ENCODE results near the gene C12orf42. TPM values are rescaled to one million over a fixed set of nuclear protein-coding genes. Genes with fewer than 3 reads are reported as not detected.

C12orf42 gene
- total RNA-seq, 5 donors from 2014 or later (not counting 1 experiment from before 2014, with no cell fraction given), result 7.5 to 16.9 (median 9.2) TPM

GRCh38 chr12:103422746-103423515 lies 72.8 kb downstream of the C12orf42 start:
- Mint-ChIP-seq H3K27ac (no peak overlapping the region), H3K27me3 (no peaks in the 10 kb centered on the region), H3K4me3 (no peak overlapping the region), H3K4me1 (peaks cover 0 to 7% (median 0%) of the 10 kb centered on the region in 3 donors), H3K36me3 (peaks cover 27% of the 10 kb centered on the region), H3K9me3 (peaks cover 6 to 16% (median 12%) of the 10 kb centered on the region in 3 donors)
- ATAC-seq (replicated peaks in 1 of 4) (no peak), DNase-seq (no peak)
- POLR2A ChIA-PET, result no interaction called here
- no peaks in the 10 kb centered on the region for H3K27me3 ChIP-seq (replicated peaks in 1 of 2; ENCODE audit: control insufficient read depth in 2 of 2, extremely low read depth in 1 of 2, insufficient read depth in 2 of 2, low read length in 1 of 2)
- no peaks in the 10 kb centered on the region for H3K36me3 ChIP-seq (ENCODE audit: control insufficient read depth in 2 of 2, extremely low read depth in 1 of 2, insufficient read depth in 1 of 2, low read length in 1 of 2)
- H3K4me1 ChIP-seq (ENCODE audit: control insufficient read depth in 1 of 2, extremely low read depth in 1 of 2, insufficient read depth in 2 of 2, low read length in 2 of 2), result no peaks in the 10 kb centered on the region
- H3K27ac ChIP-seq (ENCODE audit: low read length), result no peak overlapping the region
- WGBS (ENCODE audit: insufficient coverage), result 71% methylated on average over 2 of the region's 4 CpGs
- CTCF ChIA-PET, result no interaction called here
- H3K9me3 ChIP-seq, result no peaks in the 10 kb centered on the region
- no peak overlapping the region for H3K4me3 ChIP-seq (ENCODE audit: control insufficient read depth in 1 of 2, extremely low read depth in 1 of 2, low read length in 1 of 2)

DNA sequence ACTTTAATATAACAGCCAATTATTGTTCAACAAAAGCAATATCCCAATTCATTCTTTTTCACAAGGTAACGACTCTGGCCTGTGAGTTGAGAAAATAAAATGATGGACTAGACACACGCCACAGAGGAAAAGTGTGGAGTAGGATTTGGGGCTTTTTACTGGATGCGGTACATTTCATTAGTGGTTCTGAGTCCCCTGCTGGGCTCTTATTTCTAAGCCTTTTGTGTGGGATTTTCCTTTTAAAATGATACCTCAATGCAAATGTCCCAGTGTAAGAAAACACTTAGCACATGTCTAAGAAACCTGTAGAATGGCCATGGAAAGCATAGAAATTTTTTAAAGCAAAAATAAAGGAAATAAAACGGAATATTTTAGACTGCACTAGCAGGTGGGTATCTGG lies 73.4 kb downstream of the C12orf42 start:
- ChIA-PET CTCF (no interaction called here), POLR2A (interaction anchor here in 1 of 2 donors (0.7 kb wide), 1 partner anchor 143 kb away, joined by 5 read pairs; no protein-coding TSS in a partner anchor)
- Histone ChIP-seq H3K4me3 (ENCODE audit: control insufficient read depth in 1 of 2, extremely low read depth in 1 of 2, low read length in 1 of 2) (no peak overlapping the region), H3K27ac (ENCODE audit: low read length) (no peak overlapping the region), H3K4me1 (ENCODE audit: control insufficient read depth in 1 of 2, extremely low read depth in 1 of 2, insufficient read depth in 2 of 2, low read length in 2 of 2) (no peaks in the 10 kb centered on the region), H3K27me3 (replicated peaks in 1 of 2; ENCODE audit: control insufficient read depth in 2 of 2, extremely low read depth in 1 of 2, insufficient read depth in 2 of 2, low read length in 1 of 2) (no peaks in the 10 kb centered on the region), H3K36me3 (ENCODE audit: control insufficient read depth in 2 of 2, extremely low read depth in 1 of 2, insufficient read depth in 1 of 2, low read length in 1 of 2) (no peaks in the 10 kb centered on the region), H3K9me3 (no peaks in the 10 kb centered on the region)
- H3K27me3 Mint-ChIP-seq, result no peaks in the 10 kb centered on the region
- WGBS (ENCODE audit: insufficient coverage), result no CpG with 5 or more reads among the region's 4 CpGs
- no peak for ATAC-seq (replicated peaks in 1 of 4)
- H3K4me3 Mint-ChIP-seq, result no peak overlapping the region
- peaks cover 0 to 7% (median 0%) of the 10 kb centered on the region in 3 donors for H3K4me1 Mint-ChIP-seq
- H3K36me3 Mint-ChIP-seq, result peaks cover 21% of the 10 kb centered on the region
- DNase-seq, result no peak
- peaks cover under 1 to 10% (median 6%) of the 10 kb centered on the region in 3 donors for H3K9me3 Mint-ChIP-seq
- H3K27ac Mint-ChIP-seq, result no peak overlapping the region

GRCh38 chr12:103421402-103421801 lies 74.4 kb downstream of the C12orf42 start:
- Mint-ChIP-seq H3K27me3 (no peaks in the 10 kb centered on the region), H3K9me3 (peaks cover 0 to 8% (median 3%) of the 10 kb centered on the region in 3 donors), H3K4me1 (peaks cover 0 to 5% (median 0%) of the 10 kb centered on the region in 3 donors), H3K27ac (no peak overlapping the region), H3K36me3 (peaks cover 20% of the 10 kb centered on the region), H3K4me3 (no peak overlapping the region)
- CTCF ChIA-PET, result no interaction called here
- WGBS (ENCODE audit: insufficient coverage), result no CpG with 5 or more reads among the region's 1 CpG
- ATAC-seq (replicated peaks in 1 of 4) (no peak), DNase-seq (no peak)
- H3K9me3 ChIP-seq, result no peaks in the 10 kb centered on the region
- no peak overlapping the region for H3K4me3 ChIP-seq (ENCODE audit: control insufficient read depth in 1 of 2, extremely low read depth in 1 of 2, low read length in 1 of 2)
- H3K27me3 ChIP-seq (replicated peaks in 1 of 2; ENCODE audit: control insufficient read depth in 2 of 2, extremely low read depth in 1 of 2, insufficient read depth in 2 of 2, low read length in 1 of 2), result no peaks in the 10 kb centered on the region
- H3K36me3 ChIP-seq (ENCODE audit: control insufficient read depth in 2 of 2, extremely low read depth in 1 of 2, insufficient read depth in 1 of 2, low read length in 1 of 2), result no peaks in the 10 kb centered on the region
- H3K27ac ChIP-seq (ENCODE audit: low read length), result no peak overlapping the region
- no peaks in the 10 kb centered on the region for H3K4me1 ChIP-seq (ENCODE audit: control insufficient read depth in 1 of 2, extremely low read depth in 1 of 2, insufficient read depth in 2 of 2, low read length in 2 of 2)
- POLR2A ChIA-PET, result interaction anchor here in 1 of 2 donors (0.7 kb wide), 1 partner anchor 142 kb away, joined by 5 read pairs; no protein-coding TSS in a partner anchor

DNA sequence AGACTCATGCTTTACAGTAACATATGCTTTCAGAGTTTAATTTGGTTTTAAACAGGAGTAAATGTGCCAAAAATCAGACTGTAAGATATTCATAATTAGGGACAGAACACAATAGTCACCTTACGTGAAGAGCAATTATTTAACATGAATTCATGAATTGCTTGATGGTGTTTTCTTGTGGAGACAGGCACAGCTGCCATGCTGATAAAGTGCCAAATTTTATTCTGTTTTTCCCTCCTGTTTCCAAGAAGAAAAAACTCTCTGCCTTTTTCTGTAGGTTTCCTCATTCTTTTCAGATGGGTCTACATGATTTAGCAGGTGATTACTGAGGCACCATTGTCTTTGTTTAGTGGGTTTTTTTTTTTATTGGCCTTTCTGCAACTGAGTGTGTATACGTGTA lies 80.1 kb downstream of the C12orf42 start:
- no peaks in the 10 kb centered on the region for H3K36me3 ChIP-seq (ENCODE audit: control insufficient read depth in 2 of 2, extremely low read depth in 1 of 2, insufficient read depth in 1 of 2, low read length in 1 of 2)
- H3K27ac Mint-ChIP-seq, result no peak overlapping the region
- H3K4me1 Mint-ChIP-seq, result no peaks in the 10 kb centered on the region
- CTCF ChIA-PET, result no interaction called here
- WGBS (ENCODE audit: insufficient coverage), result no CpG with 5 or more reads among the region's 2 CpGs
- H3K9me3 Mint-ChIP-seq, result peaks cover 0 to 8% (median 4%) of the 10 kb centered on the region in 3 donors
- no peak overlapping the region for H3K27ac ChIP-seq (ENCODE audit: low read length)
- H3K27me3 ChIP-seq (replicated peaks in 1 of 2; ENCODE audit: control insufficient read depth in 2 of 2, extremely low read depth in 1 of 2, insufficient read depth in 2 of 2, low read length in 1 of 2), result no peaks in the 10 kb centered on the region
- H3K36me3 Mint-ChIP-seq, result peaks cover 9% of the 10 kb centered on the region
- H3K4me1 ChIP-seq (ENCODE audit: control insufficient read depth in 1 of 2, extremely low read depth in 1 of 2, insufficient read depth in 2 of 2, low read length in 2 of 2), result no peaks in the 10 kb centered on the region
- no peaks in the 10 kb centered on the region for H3K27me3 Mint-ChIP-seq
- H3K9me3 ChIP-seq, result no peaks in the 10 kb centered on the region
- no peak overlapping the region for H3K4me3 ChIP-seq (ENCODE audit: control insufficient read depth in 1 of 2, extremely low read depth in 1 of 2, low read length in 1 of 2)
- POLR2A ChIA-PET, result no interaction called here
- no peak overlapping the region for H3K4me3 Mint-ChIP-seq
- no peak for ATAC-seq (replicated peaks in 1 of 4)
- no peak for DNase-seq

- 100% methylated on average over 1 of the region's 3 CpGs for WGBS (ENCODE audit: insufficient coverage)
- Mint-ChIP-seq H3K4me3 (no peak overlapping the region), H3K27me3 (no peaks in the 10 kb centered on the region), H3K4me1 (peaks cover 0 to 2% (median 0%) of the 10 kb centered on the region in 3 donors), H3K36me3 (peaks cover 17% of the 10 kb centered on the region), H3K27ac (no peak overlapping the region), H3K9me3 (peaks cover 0 to 4% (median 0%) of the 10 kb centered on the region in 3 donors)
- H3K9me3 ChIP-seq, result no peaks in the 10 kb centered on the region
- no peak overlapping the region for H3K27ac ChIP-seq (ENCODE audit: low read length)
- DNase-seq (peak in 3 of 35 experiments; percentile 4 to 29 (median 5)), ATAC-seq (replicated peaks in 1 of 4) (peak in 1 of 4 experiments; percentile 49)
- no peaks in the 10 kb centered on the region for H3K27me3 ChIP-seq (replicated peaks in 1 of 2; ENCODE audit: control insufficient read depth in 2 of 2, extremely low read depth in 1 of 2, insufficient read depth in 2 of 2, low read length in 1 of 2)
- no peak overlapping the region for H3K4me3 ChIP-seq (ENCODE audit: control insufficient read depth in 1 of 2, extremely low read depth in 1 of 2, low read length in 1 of 2)
- POLR2A ChIA-PET, result no interaction called here
- CTCF ChIA-PET, result interaction anchor here in 1 of 2 donors (0.6 to 1.3 kb wide), 2 partner anchors 101 to 103 kb away, joined by 3 read pairs; no protein-coding TSS in a partner anchor
- H3K4me1 ChIP-seq (ENCODE audit: control insufficient read depth in 1 of 2, extremely low read depth in 1 of 2, insufficient read depth in 2 of 2, low read length in 2 of 2), result no peaks in the 10 kb centered on the region
- H3K36me3 ChIP-seq (ENCODE audit: control insufficient read depth in 2 of 2, extremely low read depth in 1 of 2, insufficient read depth in 1 of 2, low read length in 1 of 2), result peaks cover 0 to 3% of the 10 kb centered on the region in 2 donors
These were observed 94.3 kb downstream of the C12orf42 start for GRCh38 chr12:103401421-103401820.

DNA sequence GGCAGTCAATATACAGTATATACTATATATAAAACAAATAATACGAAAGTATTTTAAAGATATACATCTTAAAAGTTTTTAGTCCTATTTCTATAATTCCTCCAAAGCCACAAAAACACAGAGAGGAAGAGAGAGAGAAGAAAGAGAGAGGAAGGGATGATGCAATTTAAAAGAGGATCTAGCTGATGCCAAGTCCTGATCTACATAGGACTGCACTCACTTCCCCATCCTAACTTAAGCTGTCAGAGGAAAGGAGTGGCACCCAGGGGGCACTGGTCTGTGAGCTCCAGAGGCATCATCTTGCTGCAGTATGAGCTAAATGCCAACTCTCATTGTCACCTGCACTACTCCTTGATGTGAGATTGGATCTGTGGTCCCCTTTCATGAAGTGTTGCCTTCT lies 95.8 kb downstream of the C12orf42 start:
- no peaks in the 10 kb centered on the region for H3K9me3 ChIP-seq
- no peak for DNase-seq
- H3K27ac ChIP-seq (ENCODE audit: low read length), result no peak overlapping the region
- Mint-ChIP-seq H3K9me3 (peaks cover 0 to 8% (median 0%) of the 10 kb centered on the region in 3 donors), H3K27ac (no peak overlapping the region), H3K27me3 (no peaks in the 10 kb centered on the region), H3K4me3 (no peak overlapping the region), H3K4me1 (peaks cover 0 to 2% (median 0%) of the 10 kb centered on the region in 3 donors), H3K36me3 (peaks cover 20% of the 10 kb centered on the region)
- H3K27me3 ChIP-seq (replicated peaks in 1 of 2; ENCODE audit: control insufficient read depth in 2 of 2, extremely low read depth in 1 of 2, insufficient read depth in 2 of 2, low read length in 1 of 2), result no peaks in the 10 kb centered on the region
- CTCF ChIA-PET, result no interaction called here
- WGBS (ENCODE audit: insufficient coverage), result no CpG with 5 or more reads among the region's 1 CpG
- H3K4me1 ChIP-seq (ENCODE audit: control insufficient read depth in 1 of 2, extremely low read depth in 1 of 2, insufficient read depth in 2 of 2, low read length in 2 of 2), result no peaks in the 10 kb centered on the region
- no peak for ATAC-seq (replicated peaks in 1 of 4)
- peaks cover 0 to 3% of the 10 kb centered on the region in 2 donors for H3K36me3 ChIP-seq (ENCODE audit: control insufficient read depth in 2 of 2, extremely low read depth in 1 of 2, insufficient read depth in 1 of 2, low read length in 1 of 2)
- POLR2A ChIA-PET, result no interaction called here
- no peak overlapping the region for H3K4me3 ChIP-seq (ENCODE audit: control insufficient read depth in 1 of 2, extremely low read depth in 1 of 2, low read length in 1 of 2)
